Fibroblast of skin of left biceps (primary cell): Measurements from ENCODE around the gene PRR14L.
"Not testable (repeated sequence)": the region's sequence is repeated elsewhere in the genome, so short reads cannot be mapped to it uniquely, and the experiment has no call there.

Source experiments
- DNase-seq, 2 experiments: peaks; one replicate each; pipeline ENCODE4 v3.0.0-alpha.2; 2013; ENCODE audit warnings: low read depth in 2 of 2

PRR14L gene

DNA sequence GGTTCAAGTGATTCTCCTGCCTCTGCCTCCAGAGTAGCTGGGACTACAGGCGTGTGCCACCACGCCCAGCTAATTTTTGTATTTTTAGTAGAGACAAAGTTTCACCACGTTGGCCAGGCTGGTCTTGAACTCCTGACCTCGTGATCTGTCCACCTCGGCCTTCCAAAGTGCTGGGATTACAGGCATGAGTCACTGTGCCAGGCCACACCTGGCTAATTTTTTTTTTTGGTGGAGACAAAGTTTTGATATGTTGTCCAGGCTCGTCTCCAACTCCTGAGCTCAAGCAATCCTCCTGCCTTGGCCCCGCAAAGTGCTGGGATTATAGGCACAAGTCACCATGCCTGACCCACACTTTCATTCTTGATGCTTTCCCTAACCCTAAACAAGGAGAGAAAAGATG, 9.6 kb downstream of the PRR14L start:
- DNase-seq = not testable (repeated sequence)

DNA sequence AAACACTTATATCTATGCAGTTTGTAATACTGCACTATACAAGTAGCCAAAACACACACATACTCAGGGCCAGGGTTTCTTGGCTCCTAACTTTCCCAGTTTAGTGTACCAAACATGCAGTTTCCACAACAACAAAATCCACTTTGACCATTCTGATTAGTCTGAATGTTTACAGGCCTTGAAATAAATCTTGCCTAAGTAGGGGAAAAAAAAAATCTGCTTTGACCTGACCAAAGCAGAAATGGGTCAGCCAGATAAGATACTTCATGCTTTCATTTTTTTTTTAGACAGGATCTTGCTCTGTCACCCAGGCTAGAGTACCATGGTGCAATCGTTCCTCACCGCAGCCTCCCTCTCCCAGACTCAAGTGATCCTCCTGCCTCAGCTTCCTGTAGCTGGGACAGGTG, 10.1 kb downstream of the PRR14L start:
- DNase-seq = no peak

DNA sequence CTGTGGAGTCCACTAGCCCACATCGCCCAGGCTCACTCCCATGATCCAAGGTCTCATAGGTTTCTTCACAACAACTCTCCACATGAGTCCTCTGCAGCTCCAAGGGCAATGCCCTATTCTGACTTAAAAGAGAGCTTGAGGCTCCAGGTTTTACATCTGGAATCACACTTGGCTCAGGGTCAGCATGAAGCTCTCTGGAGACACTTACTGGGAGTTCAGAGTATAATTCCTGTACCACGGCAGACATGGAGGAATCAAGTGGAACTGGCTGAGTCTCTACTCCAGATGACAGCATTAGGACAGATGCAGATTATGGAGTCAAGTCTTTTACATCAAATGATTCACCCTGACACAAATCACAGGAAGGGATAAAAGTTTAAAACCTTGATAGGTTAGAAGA, 11.4 kb downstream of the PRR14L start:
- DNase-seq = no peak

DNA sequence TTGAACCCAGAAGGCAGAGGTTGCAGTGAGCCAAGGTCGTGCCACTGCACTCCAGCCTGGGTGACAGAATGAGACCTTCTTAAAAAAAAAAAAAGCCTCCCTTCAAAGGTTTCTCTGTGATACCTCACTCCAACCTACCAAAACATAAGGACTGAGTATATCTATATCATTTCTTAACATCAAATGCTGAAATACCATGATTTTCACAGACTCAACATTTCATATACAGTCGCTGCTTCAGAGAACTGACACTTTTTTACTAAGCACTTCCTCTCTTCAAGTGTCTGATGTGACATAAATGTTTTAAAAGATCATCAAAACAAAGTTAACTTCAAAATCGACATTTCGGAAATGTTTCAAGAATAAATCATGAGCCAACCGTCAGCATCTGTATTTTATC, 12.0 kb downstream of the PRR14L start:
- no peak for DNase-seq

DNA sequence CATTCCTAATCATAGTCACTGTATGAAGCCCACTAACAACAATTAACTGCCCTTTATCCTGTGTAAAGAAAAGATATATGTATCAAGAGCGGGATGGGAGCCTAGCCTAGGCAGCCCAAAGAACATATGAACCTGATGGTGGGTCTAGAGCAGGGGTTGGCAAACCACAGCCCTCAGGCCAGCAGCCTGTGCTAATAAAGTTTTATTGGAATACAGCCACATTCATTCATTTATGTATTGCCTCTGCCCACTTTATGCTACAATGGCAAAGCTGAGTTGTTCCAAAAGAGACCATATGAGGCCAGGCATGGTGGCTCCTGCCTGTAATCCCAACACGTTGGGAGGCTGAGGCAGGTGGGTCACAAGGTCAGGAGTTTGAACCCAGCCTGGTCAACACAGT, 13.5 kb downstream of the PRR14L start:
- no peak for DNase-seq

GRCh38 chr22:31734512-31734911, 15.4 kb downstream of the PRR14L start:
- DNase-seq = peak; percentile 40 to 47

- no peak for DNase-seq
Observed at GRCh38 chr22:31733580-31734079, 16.3 kb downstream of the PRR14L start.

DNA sequence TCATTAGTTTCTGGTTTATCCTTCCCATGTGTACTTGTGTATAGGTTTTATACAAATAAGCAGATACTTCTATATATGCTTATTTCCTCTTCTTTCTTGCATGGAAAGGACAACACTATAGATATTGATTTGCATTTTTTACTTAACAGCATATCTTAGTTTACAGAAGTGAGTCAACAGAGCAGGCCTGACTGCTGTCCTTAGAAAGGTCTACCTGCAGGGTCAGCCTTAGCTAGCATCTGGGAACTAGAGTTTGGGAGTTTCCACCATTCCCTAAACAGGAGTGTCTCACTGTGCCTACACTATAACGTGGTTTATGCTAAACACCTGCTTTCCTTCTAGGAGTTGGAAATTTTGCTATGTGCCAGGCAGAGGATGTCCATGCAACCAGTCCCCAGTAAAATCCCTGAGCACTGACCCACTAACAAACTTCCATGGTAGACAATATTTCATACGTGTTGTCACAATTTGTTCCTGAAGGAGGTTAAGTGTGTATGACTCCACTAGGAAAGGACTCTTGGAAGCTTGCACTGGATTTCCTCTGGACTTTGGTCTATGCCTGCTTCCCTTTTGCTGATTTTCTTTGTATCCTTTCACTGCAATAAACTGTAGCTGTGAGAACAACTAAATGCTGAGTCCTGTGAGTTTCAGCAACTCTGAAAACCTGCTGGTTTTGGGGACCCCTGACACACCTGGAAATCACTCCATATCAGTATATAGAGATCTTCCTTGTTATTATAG, 17.7 kb downstream of the PRR14L start:
- no peak for DNase-seq

DNA sequence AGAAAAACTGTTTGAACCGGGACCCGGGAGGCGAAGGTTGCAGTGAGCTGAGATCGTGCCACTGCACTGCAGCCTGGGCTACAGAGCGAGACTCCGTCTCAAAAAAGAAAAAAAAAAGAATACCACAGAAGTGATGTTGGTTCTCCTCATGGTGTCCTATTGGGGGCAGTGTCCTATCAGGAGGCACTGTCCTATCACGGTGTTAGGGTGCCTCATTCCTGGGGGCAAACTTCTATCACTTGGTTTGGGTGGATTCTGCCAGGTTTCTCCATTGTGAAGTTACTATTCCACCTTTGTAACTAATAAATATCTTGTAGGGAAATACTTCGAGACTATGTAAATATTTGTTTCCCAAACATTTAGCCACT, 19.6 kb downstream of the PRR14L start:
- DNase-seq = no peak

DNA sequence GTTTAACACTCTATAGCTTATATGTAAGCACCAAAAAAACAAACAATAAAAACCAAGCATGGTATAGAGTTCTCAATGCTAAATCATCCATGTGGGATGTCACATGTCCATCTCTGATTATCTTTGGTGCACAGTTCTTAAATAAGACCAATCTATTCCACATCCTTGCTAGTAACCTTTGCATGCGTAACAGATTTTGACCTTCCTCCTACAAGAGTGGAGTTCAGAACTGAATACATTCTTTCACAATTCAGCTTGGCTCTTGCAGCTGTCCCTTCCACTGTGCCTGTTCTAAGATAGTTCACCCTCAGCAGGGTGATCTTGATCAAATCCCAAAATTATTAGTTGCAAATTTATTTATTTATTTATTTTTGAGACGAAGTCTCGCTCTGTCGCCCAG, 21.1 kb downstream of the PRR14L start:
- DNase-seq = no peak

GRCh38 chr22:31726692-31727091, 23.2 kb downstream of the PRR14L start:
- DNase-seq = no peak

DNA sequence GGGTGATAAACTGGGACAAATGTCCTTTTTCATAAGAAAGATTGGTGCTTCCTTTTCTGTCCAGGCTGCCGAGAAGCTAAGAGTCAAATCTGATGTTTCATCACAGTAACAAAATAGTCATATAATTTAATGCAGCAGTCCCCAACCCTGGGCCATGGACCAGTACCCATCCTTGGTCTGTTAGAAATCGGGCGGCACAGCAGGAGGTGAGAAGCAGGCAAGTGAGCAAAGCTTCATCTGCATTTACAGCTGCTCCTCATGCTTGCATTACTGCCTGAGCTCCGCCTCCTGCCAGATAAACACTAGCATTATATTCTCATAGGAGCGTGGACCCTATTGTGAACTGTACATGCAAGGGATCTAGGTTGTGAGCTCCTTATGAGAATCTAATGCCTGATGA, 26.2 kb downstream of the PRR14L start:
- no peak for DNase-seq

DNA sequence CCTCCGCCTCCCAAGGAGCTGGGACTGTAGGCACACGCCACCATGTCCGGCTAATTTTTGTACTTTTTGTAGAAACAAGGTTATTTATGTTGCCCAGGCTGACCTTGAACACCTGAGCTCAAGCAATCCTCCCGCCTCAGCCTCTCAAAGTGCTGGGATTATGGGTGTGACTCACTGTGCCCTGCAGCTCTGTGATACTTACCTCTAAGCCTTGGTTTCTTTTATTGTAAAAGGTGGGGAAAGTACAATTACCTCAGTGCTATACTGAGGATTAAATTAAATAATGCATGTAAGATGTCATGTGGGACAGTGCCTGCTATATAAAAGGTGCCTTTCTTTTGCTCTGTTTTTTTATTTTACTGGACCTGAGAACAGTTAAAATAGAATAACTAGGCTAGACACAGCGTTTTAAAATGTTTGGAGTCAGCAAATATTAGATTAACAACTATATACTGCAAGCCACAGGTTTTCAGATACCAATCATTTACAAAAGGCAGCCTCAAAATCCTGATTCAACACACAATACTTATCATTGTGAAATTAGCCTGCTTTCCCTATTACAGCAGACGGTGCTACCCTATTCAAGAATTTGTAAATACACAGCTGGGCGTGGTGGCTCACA, 30.0 kb downstream of the PRR14L start:
- no peak for DNase-seq

- DNase-seq = no peak
Observed at GRCh38 chr22:31715147-31715778, 34.7 kb downstream of the PRR14L start.

DNA sequence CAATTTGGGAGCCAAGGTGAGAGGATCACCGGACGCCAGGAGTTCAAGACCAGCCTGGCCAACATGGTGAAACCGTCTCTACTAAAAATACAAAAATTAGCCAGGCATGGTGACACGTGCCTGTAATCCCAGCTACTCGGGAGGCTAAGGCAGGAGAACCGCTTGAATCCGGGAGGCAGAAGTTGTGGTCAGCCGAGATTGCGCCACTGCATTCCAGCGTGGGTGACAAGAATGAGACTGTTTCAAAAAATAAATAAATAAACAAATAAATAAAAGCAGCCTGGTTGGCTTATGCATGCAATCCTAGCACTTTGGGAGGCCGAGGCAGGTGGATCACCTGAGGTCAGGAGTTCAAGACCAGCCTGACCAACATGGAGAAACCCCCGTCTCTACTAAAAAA, 38.7 kb downstream of the PRR14L start:
- not testable (repeated sequence) for DNase-seq

- DNase-seq = no peak
Observed at GRCh38 chr22:31707519-31707918, 42.4 kb downstream of the PRR14L start.

GRCh38 chr22:31695423-31695822, 54.5 kb downstream of the PRR14L start:
- DNase-seq = no peak

DNA sequence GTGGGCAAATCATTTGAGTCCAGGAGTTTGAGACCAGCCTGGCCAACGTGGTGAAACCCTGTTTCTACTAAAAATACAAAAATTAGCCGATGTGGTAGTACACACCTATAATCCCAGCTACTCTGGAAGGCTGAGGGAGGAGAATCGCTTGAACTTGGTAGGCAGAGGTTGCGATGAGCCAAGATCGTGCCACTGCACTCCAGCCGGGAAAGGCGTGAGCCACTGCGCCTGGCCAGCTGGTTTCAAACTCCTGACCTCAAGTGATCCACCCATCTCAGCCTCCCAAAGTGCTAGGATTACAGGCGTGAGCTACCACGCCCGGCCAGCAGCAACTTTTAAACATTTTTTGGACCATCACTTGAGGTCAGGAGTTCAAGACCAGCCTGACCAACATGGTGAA, 55.9 kb downstream of the PRR14L start:
- DNase-seq = not testable (repeated sequence)

- DNase-seq = peak; percentile 48 to 59
Observed at GRCh38 chr22:31692186-31692886, 57.6 kb downstream of the PRR14L start.

DNA sequence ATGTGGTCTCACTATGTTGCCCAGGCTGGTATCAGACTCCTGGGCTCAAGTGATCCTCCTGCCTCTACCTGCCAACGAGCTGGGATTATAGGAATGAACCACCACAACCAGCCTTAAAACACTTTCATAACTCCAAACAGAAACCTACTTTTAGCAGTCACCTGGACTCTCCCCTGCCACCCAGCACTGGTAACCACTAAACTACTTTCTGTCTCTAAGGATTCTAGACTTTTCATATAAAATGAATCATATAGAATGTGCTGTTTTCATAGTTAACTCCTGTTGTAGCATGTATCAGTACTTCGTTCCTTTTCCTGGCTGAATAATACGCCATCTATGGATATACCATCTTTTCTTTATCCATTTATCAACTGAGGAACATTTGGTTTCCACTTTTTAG, 58.5 kb downstream of the PRR14L start:
- no peak for DNase-seq

DNA sequence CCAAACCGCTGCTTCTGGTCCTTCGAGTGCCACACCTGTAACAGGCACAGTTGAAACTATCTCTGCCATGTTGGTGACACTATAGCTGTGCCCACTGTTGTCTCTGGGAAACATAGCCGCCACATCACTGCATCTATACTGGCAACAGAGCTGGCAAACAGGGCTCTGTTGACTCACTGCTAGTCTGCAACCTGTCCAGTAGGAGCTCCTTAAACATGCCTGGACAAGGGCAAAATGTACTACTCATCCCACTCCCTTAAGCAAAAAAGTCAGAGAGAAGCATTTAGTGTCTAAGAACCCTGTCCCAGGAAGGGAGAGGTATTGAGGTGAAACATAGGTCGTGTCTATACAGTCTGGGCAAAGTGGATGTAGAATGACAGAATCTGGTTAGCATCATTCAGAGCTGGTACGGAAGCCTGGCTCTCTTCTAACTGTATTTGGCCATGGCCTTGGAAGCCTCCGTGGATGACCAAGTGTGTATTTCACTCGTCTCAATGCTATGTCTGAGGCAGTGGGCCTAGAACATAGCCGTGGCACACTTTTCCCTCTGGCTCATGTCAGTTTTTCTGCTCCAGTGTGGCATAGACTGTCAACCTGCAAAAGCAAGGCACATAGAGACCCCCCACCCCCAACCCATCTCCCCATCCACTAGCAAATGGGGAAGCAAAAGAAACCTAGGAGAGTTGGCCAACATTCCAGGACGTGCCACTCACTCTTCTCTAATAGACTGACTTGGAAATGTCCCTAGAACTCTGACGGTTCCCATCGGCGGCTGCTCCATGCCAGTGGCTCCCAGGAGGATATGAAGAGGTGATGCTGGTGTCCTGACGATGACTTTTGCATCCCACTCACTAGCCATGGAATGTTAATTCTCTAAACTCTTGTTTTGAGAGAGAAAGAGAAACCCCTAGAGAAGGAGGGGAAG, 66.5 kb downstream of the PRR14L start:
- no peak for DNase-seq
